ENCODE measurements around the gene LRRN2. TPM values are rescaled to one million over a fixed set of nuclear protein-coding genes. Genes with fewer than 3 reads are reported as not detected.

The LRRN2 gene
- total and polyA plus RNA-seq, 4 donors = 0.97 to 4.4 (median 1.2) TPM

DNA sequence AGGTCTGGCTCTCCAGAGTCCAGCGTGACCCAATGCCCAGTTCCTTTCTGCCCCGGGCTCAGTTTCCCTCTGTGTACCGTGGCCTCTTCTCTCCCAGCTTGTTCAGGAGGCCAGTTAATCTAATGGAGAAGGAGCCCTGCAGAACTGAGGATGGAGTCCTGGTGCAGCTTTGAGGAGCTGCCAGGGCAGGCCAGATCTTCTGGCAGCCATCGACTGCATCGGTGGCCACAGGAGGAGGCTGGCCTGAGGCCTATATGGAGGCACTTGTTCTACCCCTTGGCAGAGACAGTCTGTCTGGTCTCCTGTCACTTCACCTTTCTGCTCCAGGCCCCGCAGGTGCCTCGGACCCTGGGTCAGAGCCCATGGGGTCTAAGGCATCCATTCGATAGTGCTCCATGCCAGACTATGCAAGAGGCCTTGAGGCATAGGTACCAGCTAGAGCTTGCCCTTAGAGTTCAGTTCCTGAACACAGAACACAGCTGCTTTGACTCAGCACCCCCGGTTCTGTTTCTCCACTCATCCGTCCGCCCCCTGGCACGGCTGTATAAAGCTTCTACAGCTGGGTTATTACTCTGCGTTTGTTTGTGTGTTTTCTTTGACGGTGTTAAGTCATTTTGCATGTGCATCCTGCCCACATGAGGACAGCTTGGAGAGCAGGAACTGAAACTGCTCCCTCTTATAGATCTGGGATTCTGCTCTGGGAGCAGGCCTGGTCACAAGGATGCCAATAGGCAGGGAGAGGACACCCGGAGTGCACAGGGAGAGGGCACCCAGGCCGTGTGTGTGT lies 18.5 kb upstream of the LRRN2 start:
- H3K27me3 ChIP-seq (ENCODE audit: control insufficient read depth in 3 of 3, insufficient read depth in 3 of 3, low read length in 2 of 3) = peaks cover 0 to 4% (median 0%) of the 10 kb centered on the region in 3 donors
- TF ChIP-seq, protein P1, sequence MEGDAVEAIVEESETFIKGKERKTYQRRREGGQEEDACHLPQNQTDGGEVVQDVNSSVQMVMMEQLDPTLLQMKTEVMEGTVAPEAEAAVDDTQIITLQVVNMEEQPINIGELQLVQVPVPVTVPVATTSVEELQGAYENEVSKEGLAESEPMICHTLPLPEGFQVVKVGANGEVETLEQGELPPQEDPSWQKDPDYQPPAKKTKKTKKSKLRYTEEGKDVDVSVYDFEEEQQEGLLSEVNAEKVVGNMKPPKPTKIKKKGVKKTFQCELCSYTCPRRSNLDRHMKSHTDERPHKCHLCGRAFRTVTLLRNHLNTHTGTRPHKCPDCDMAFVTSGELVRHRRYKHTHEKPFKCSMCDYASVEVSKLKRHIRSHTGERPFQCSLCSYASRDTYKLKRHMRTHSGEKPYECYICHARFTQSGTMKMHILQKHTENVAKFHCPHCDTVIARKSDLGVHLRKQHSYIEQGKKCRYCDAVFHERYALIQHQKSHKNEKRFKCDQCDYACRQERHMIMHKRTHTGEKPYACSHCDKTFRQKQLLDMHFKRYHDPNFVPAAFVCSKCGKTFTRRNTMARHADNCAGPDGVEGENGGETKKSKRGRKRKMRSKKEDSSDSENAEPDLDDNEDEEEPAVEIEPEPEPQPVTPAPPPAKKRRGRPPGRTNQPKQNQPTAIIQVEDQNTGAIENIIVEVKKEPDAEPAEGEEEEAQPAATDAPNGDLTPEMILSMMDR (IDR thresholded peaks at IDR 0.05; ENCODE audit: control extremely low read depth, extremely low read depth) = no peak
- ATAC-seq (ENCODE audit: insufficient read depth, low FRiP score) = no peak
- H3K4me1 ChIP-seq (ENCODE audit: control insufficient read depth in 5 of 5, insufficient read depth in 5 of 5, low read length in 5 of 5) = peaks cover 0 to 20% (median 0%) of the 10 kb centered on the region in 5 donors
- H3K9me3 ChIP-seq (ENCODE audit: control insufficient read depth in 4 of 4, insufficient read depth in 3 of 4, low read length in 3 of 4) = no peaks in the 10 kb centered on the region
- H3K9ac ChIP-seq (ENCODE audit: insufficient read depth in 1 of 2, low read length in 2 of 2) = no peak overlapping the region
- DNase-seq = peak in 1 of 3 donors; percentile 35
- H3K36me3 ChIP-seq (ENCODE audit: control insufficient read depth in 4 of 4, insufficient read depth in 4 of 4, low read length in 4 of 4) = no peaks in the 10 kb centered on the region
- no peak overlapping the region for H3K27ac ChIP-seq (ENCODE audit: low read depth in 1 of 2, low read length in 1 of 2)
- H3K4me3 ChIP-seq = no peak overlapping the region
- 76 to 77% methylated on average over 16 of the region's 16 CpGs for WGBS, 2 donors

DNA sequence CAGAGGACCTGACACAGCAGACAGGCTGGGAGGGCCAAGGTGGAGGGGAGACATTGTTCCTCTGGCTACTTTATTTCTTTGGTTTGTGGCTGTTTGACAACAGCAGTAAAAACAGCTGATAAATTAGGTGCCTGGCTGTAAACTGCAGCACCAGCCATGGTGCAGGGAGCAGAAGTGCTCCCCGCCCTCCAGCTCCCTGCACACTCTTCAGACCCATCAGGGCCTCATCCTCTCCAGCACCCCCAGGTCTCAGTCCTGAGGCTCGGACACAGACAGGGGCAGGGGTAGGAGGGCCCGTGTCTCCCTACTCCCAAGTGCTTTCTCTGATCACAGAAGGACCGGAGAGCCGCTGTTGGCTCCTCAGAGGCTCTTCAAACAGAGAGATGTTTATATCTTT lies 17.7 kb upstream of the LRRN2 start:
- peaks cover 0 to 4% (median 0%) of the 10 kb centered on the region in 3 donors for H3K27me3 ChIP-seq (ENCODE audit: control insufficient read depth in 3 of 3, insufficient read depth in 3 of 3, low read length in 2 of 3)
- TF ChIP-seq, protein P1 (IDR thresholded peaks at IDR 0.05; ENCODE audit: control extremely low read depth, extremely low read depth) = no peak
- peaks cover 0 to 20% (median 0%) of the 10 kb centered on the region in 5 donors for H3K4me1 ChIP-seq (ENCODE audit: control insufficient read depth in 5 of 5, insufficient read depth in 5 of 5, low read length in 5 of 5)
- no peak overlapping the region for H3K4me3 ChIP-seq
- no peak for ATAC-seq (ENCODE audit: insufficient read depth, low FRiP score)
- no peaks in the 10 kb centered on the region for H3K36me3 ChIP-seq (ENCODE audit: control insufficient read depth in 4 of 4, insufficient read depth in 4 of 4, low read length in 4 of 4)
- peak in 2 of 3 donors; percentile 34 to 54 for DNase-seq
- 33 to 46% methylated on average over 5 of the region's 5 CpGs for WGBS, 2 donors
- no peak overlapping the region for H3K9ac ChIP-seq (ENCODE audit: insufficient read depth in 1 of 2, low read length in 2 of 2)
- no peak overlapping the region for H3K27ac ChIP-seq (ENCODE audit: low read depth in 1 of 2, low read length in 1 of 2)
- no peaks in the 10 kb centered on the region for H3K9me3 ChIP-seq (ENCODE audit: control insufficient read depth in 4 of 4, insufficient read depth in 3 of 4, low read length in 3 of 4)

DNA sequence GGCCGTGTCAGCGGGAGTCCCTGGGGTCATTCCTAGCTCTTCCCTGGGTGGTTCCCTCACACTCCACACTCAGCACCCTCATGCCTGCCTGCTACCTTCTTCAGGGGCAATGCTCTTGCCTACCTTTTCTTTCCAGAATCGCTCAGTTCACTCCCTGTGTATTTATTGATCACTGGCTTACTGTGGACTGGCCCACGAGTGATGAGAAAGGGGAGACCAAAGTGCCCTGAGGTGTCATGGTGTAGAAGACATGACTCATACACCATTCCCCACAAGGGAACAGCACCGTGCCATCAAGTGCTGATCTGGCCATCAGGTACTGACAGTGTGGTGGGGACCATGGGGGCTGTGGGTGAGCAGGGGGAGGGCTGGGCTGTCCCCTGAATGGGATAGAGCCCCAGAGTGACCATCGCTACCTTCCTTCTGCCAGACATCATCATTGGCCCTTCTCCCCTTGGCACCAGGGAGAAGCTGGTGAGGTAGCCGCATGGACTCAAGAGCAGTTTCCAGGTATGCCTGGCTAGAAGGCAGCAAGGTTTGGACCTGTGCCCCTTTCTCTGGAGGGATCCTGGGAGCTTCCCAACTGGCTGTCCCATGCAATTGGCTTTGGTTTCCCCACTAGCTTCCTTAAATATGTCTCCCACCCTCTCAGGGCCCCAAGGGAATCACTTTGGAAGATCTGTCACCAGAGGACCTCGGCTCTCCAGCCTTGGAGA lies 17.2 kb upstream of the LRRN2 start:
- DNase-seq (no peak), ATAC-seq (ENCODE audit: insufficient read depth, low FRiP score) (no peak)
- Histone ChIP-seq H3K36me3 (ENCODE audit: control insufficient read depth in 4 of 4, insufficient read depth in 4 of 4, low read length in 4 of 4) (no peaks in the 10 kb centered on the region), H3K9me3 (ENCODE audit: control insufficient read depth in 4 of 4, insufficient read depth in 3 of 4, low read length in 3 of 4) (no peaks in the 10 kb centered on the region), H3K9ac (ENCODE audit: insufficient read depth in 1 of 2, low read length in 2 of 2) (no peak overlapping the region), H3K4me1 (ENCODE audit: control insufficient read depth in 5 of 5, insufficient read depth in 5 of 5, low read length in 5 of 5) (peaks cover 0 to 20% (median 0%) of the 10 kb centered on the region in 5 donors), H3K27me3 (ENCODE audit: control insufficient read depth in 3 of 3, insufficient read depth in 3 of 3, low read length in 2 of 3) (peaks cover 0 to 4% (median 0%) of the 10 kb centered on the region in 3 donors), H3K27ac (ENCODE audit: low read depth in 1 of 2, low read length in 1 of 2) (no peak overlapping the region), H3K4me3 (no peak overlapping the region)
- TF ChIP-seq, protein P1 (IDR thresholded peaks at IDR 0.05; ENCODE audit: control extremely low read depth, extremely low read depth) = no peak
- WGBS, 2 donors = 65 to 70% methylated on average over 8 of the region's 8 CpGs
